ENCODE data around the gene OMG. TPM values are rescaled to one million over a fixed set of nuclear protein-coding genes. Genes with fewer than 3 reads are reported as not detected.

OMG gene
- total RNA-seq, 1 experiment from 2014 or later: 0.50 TPM

Other genes starting within 250 kb of the OMG start
- 25.1 and 26.5 TPM in 2 replicates for gene NF1, start 202.3 kb downstream of the OMG start, total RNA-seq (2014; rRNA removed; shearing (Covaris generic))
- gene EVI2B, start 16.8 kb upstream of the OMG start, total RNA-seq (2014; rRNA removed; shearing (Covaris generic)): not detected in 2 replicates
- gene EVI2A, start 24.4 kb upstream of the OMG start, total RNA-seq (2014; rRNA removed; shearing (Covaris generic)): 8.1 and 8.9 TPM in 2 replicates
- gene RAB11FIP4, start 94.4 kb upstream of the OMG start, total RNA-seq (2014; rRNA removed; shearing (Covaris generic)): 48.8 and 50.4 TPM in 2 replicates